Measurements from ENCODE around the gene NTM.

The NTM gene

GRCh38 chr11:131430473-131431208, 60.2 kb downstream of the NTM start:
- no peak for FAIRE-seq
- TF ChIP-seq CTCF (IDR thresholded peaks at IDR 0.05; ENCODE audit: insufficient read depth, missing control alignments) = no peak
- DNase-seq (ENCODE audit: insufficient read length, low spot score) = no peak

GRCh38 chr11:131441051-131441810, 70.8 kb downstream of the NTM start:
- no peak for FAIRE-seq
- no peak for TF ChIP-seq CTCF (IDR thresholded peaks at IDR 0.05; ENCODE audit: insufficient read depth, missing control alignments)
- DNase-seq (ENCODE audit: insufficient read length, low spot score) = no peak

GRCh38 chr11:131446590-131447275, 76.3 kb downstream of the NTM start:
- no peak for FAIRE-seq

GRCh38 chr11:131447277-131447815, 76.9 kb downstream of the NTM start:
- FAIRE-seq (no peak), DNase-seq (ENCODE audit: insufficient read length, low spot score) (no peak)
- peak; percentile 23 for TF ChIP-seq CTCF (IDR thresholded peaks at IDR 0.05; ENCODE audit: insufficient read depth, missing control alignments)

More at GRCh38 chr11:131446590-131447275, 76.3 kb downstream of the NTM start:
- no peak for TF ChIP-seq CTCF (IDR thresholded peaks at IDR 0.05; ENCODE audit: insufficient read depth, missing control alignments)
- no peak for DNase-seq (ENCODE audit: insufficient read length, low spot score)

- DNase-seq (ENCODE audit: insufficient read length, low spot score) (no peak), FAIRE-seq (no peak)
- no peak for TF ChIP-seq CTCF (IDR thresholded peaks at IDR 0.05; ENCODE audit: insufficient read depth, missing control alignments)
Measured at GRCh38 chr11:131447898-131448297, 77.5 kb downstream of the NTM start.

GRCh38 chr11:131449036-131450019, 78.9 kb downstream of the NTM start:
- no peak for FAIRE-seq
- no peak for TF ChIP-seq CTCF (IDR thresholded peaks at IDR 0.05; ENCODE audit: insufficient read depth, missing control alignments)

More at GRCh38 chr11:131449036-131450019, 78.9 kb downstream of the NTM start:
- no peak for DNase-seq (ENCODE audit: insufficient read length, low spot score)
